PC-9 (cell line): ENCODE results near the gene TULP4. TPM values are rescaled to one million over a fixed set of nuclear protein-coding genes. Genes with fewer than 3 reads are reported as not detected.

Source experiments
- BruUV-seq: library from RNA; stranded (reverse); fragments of 400-500 nt; replicated peaks from 2 replicates; lab custom pipeline; 2021; lab: Mats Ljungman, UMichigan
- CTCF ChIA-PET: fragments of 300-600 bp; sonication (Branson Sonifier 250); formaldehyde crosslinking; loops from one replicate; lab custom pipeline; 2022; ENCODE audit warnings: antibody characterized with exemption; lab: Charles Lee
- POLR2A ChIA-PET: fragments of 300-600 bp; sonication (Branson Sonifier 250); formaldehyde crosslinking; loops from one replicate; lab custom pipeline; 2022; ENCODE audit warnings: antibody characterized with exemption; ENCODE audit not compliant: unreplicated experiment; lab: Charles Lee
- DNase-seq, 2 experiments: peaks; one replicate each; pipeline versions ENCODE4 v3.0.0 to v3.0.0-alpha.2; 2015 to 2022; ENCODE audit warnings: mixed read lengths in 1 of 2
- H2AFZ ChIP-seq: fragments of 200-600 bp; sonication (generic); 2 replicates; pipeline ENCODE4 v1.8.1; 2017; ENCODE audit warnings: antibody characterized with exemption
- H3F3A ChIP-seq: fragments of 200-600 bp; sonication (generic); 2 replicates; pipeline ENCODE4 v1.8.1; 2017; ENCODE audit warnings: antibody characterized with exemption, mild to moderate bottlenecking, low read depth; ENCODE audit not compliant: insufficient read depth
- H3K27ac ChIP-seq: fragments of 200-600 bp; sonication (generic); 2 replicates; pipeline ENCODE4 v1.6.1; 2016; ENCODE audit warnings: mixed run types
- H3K27me3 ChIP-seq: fragments of 200-600 bp; sonication (generic); 2 replicates; pipeline ENCODE4 v1.6.1; 2016; ENCODE audit warnings: low read depth, mixed run types; ENCODE audit not compliant: insufficient read depth
- H3K36me3 ChIP-seq: fragments of 200-600 bp; sonication (generic); 2 replicates; pipeline ENCODE4 v1.6.1; 2016; ENCODE audit warnings: low read depth, mixed run types
- H3K4me1 ChIP-seq: fragments of 200-600 bp; sonication (generic); replicated peaks from 2 replicates; pipeline ENCODE4 v1.6.1; 2016; ENCODE audit warnings: mixed run types; ENCODE audit not compliant: insufficient read depth
- H3K4me2 ChIP-seq: fragments of 200-600 bp; sonication (generic); 2 replicates; pipeline ENCODE4 v1.6.1; 2017; ENCODE audit warnings: mixed run types
- H3K4me3 ChIP-seq: fragments of 200-600 bp; sonication (generic); 2 replicates; pipeline ENCODE4 v1.6.1; 2016; ENCODE audit warnings: mixed run types
- H3K79me2 ChIP-seq: fragments of 200-600 bp; sonication (generic); 2 replicates; pipeline ENCODE4 v1.6.1; 2017; ENCODE audit warnings: low read depth, mixed run types
- H3K9me2 ChIP-seq: fragments of 200-600 bp; sonication (generic); 2 replicates; pipeline ENCODE4 v1.8.1; 2017; ENCODE audit warnings: mild to moderate bottlenecking; ENCODE audit not compliant: insufficient read depth
- H3K9me3 ChIP-seq: fragments of 200-600 bp; sonication (generic); 2 replicates; pipeline ENCODE4 v1.8.1; 2016; ENCODE audit warnings: low read depth; ENCODE audit not compliant: insufficient read depth
- H4K20me1 ChIP-seq: fragments of 200-600 bp; sonication (generic); 2 replicates; pipeline ENCODE4 v1.8.1; 2017; ENCODE audit not compliant: insufficient read depth
- CTCF ChIP-seq: fragments of 200-600 bp; sonication (generic); conservative IDR thresholded peaks from 2 replicates; pipeline ENCODE4 v1.6.1; 2017; ENCODE audit warnings: mixed run types, antibody characterized with exemption, mild to moderate bottlenecking, moderate library complexity
- EZH2 ChIP-seq: fragments of 200-600 bp; sonication (generic); IDR thresholded peaks from 2 replicates; pipeline ENCODE4 v1.8.0; 2017; ENCODE audit warnings: antibody characterized with exemption, low read depth
- intact Hi-C: fragments of 100-400 bp; cut with micrococcal nuclease; formaldehyde crosslinking; loops from one replicate; pipeline ENCODE4 v1.10.0; 2022; ENCODE audit not compliant: unreplicated experiment
- total RNA-seq: library from RNA; stranded (reverse); gene quantifications from 2 replicates; pipeline ENCODE4 v1.2.3, GENCODE V29; 2021

Gene TULP4
- total RNA-seq, 1 experiment from 2014 or later = 34.0 TPM

GRCh38 chr6:158543606-158544185 lies 231.4 kb downstream of the TULP4 start:
- H3F3A ChIP-seq = no peaks in the 10 kb centered on the region
- BruUV-seq = no TSS peak
- no peaks in the 10 kb centered on the region for H3K36me3 ChIP-seq
- CTCF ChIA-PET = no interaction called here
- intact Hi-C loops = no loop called here
- POLR2A ChIA-PET = no interaction called here
- no peaks in the 10 kb centered on the region for H3K9me2 ChIP-seq
- H3K4me3 ChIP-seq = no peak overlapping the region
- no peaks in the 10 kb centered on the region for H4K20me1 ChIP-seq
- no peak overlapping the region for H3K4me2 ChIP-seq
- peaks cover 10% of the 10 kb centered on the region; the same call in 1 of the 2 replicates for H3K27me3 ChIP-seq
- H3K79me2 ChIP-seq = no peaks in the 10 kb centered on the region
- no peaks in the 10 kb centered on the region for H3K9me3 ChIP-seq
- no peaks in the 10 kb centered on the region for H3K4me1 ChIP-seq
- no peak for DNase-seq
- no peak for TF ChIP-seq CTCF
- no peak for TF ChIP-seq EZH2
- no peak overlapping the region for H3K27ac ChIP-seq
- no peak overlapping the region for H2AFZ ChIP-seq

DNA sequence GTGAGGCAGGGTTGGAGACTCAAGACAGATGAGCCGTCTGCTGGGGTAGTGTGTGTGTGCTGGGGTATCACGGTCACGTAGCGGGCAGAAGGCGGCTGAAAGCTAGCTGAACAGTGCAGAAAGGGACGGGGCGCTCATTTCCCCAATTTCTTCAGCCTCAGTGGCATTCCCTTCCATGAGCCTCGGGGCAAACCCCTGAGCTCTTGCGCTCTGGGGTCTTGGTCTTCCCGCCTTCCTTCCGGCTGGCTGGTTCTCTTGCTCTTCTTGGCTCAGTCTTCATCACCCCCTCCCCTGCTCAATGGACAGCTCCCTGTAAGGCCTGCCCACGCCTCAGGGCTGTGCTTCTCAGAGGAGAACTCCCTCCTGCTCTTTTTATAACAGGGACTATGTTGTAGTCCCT lies 232.2 kb downstream of the TULP4 start:
- no peaks in the 10 kb centered on the region for H3F3A ChIP-seq
- ChIA-PET POLR2A (no interaction called here), CTCF (no interaction called here)
- H3K4me1 ChIP-seq = no peaks in the 10 kb centered on the region
- no peaks in the 10 kb centered on the region for H3K36me3 ChIP-seq
- DNase-seq = no peak
- H3K4me2 ChIP-seq = no peak overlapping the region
- TF ChIP-seq EZH2 = no peak
- no peak for TF ChIP-seq CTCF
- H3K79me2 ChIP-seq = no peaks in the 10 kb centered on the region
- BruUV-seq = no TSS peak
- no peaks in the 10 kb centered on the region for H3K9me3 ChIP-seq
- no peak overlapping the region for H3K27ac ChIP-seq
- intact Hi-C loops = no loop called here
- no peaks in the 10 kb centered on the region for H4K20me1 ChIP-seq
- H3K9me2 ChIP-seq = no peaks in the 10 kb centered on the region
- H3K27me3 ChIP-seq = peaks cover 10% of the 10 kb centered on the region; the same call in 1 of the 2 replicates
- no peak overlapping the region for H2AFZ ChIP-seq
- H3K4me3 ChIP-seq = no peak overlapping the region

DNA sequence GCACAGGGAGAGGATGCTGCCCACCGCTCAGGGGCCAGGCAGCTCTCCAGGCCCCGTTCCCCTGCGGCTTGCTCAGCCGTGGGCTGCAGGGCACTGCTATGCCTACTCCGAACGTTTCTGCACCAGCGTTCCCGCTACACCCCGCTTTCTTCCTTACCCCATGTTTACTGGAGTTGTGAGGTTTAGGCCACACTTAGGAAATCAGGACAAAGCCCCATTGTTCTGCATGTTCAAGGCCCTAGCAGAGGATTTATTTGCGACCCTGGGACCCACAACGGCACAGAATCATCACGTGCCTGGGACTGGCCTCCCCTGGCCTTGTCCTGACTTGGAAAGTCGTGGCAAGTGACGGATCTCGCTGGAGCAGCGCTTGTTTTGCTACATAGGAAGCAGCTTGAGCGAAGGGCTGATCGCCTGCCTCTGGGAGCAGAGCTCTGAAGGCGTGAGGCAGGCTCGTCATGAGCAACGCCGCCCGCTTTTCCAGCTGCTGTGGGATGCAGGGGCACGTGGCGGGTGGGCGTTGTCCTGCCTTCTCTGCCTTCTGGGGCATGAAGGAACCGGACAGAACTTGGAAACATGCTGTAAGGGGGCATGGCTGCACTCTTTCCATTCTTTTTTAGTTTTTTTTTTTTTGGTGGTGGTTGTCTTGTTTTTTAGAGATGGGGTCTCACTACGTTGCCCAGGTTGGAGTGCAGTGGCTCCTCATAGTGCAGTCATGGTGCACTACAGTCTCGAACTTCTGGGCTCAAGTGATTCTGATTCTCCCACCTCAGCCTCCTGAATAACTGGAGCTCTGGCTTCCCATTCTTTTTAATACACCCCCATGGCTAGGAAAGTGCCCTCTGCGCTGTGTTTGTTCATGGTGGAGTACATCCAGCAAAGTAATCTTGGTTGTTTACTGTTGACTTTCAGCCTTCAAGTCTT lies 233.0 kb downstream of the TULP4 start:
- H3K27ac ChIP-seq = no peak overlapping the region
- no peaks in the 10 kb centered on the region for H3K9me2 ChIP-seq
- no peaks in the 10 kb centered on the region for H4K20me1 ChIP-seq
- H2AFZ ChIP-seq = no peak overlapping the region
- DNase-seq = no peak
- no peaks in the 10 kb centered on the region for H3K4me1 ChIP-seq
- H3K4me3 ChIP-seq = no peak overlapping the region
- TF ChIP-seq CTCF (no peak), EZH2 (no peak)
- 0 out of 2 replicates have a peak, but pooled peaks cover 1% of the 10 kb centered on the region for H3K27me3 ChIP-seq
- BruUV-seq = no TSS peak
- CTCF ChIA-PET = no interaction called here
- H3K79me2 ChIP-seq = no peaks in the 10 kb centered on the region
- H3F3A ChIP-seq = no peaks in the 10 kb centered on the region
- no peaks in the 10 kb centered on the region for H3K36me3 ChIP-seq
- intact Hi-C loops = no loop called here
- H3K9me3 ChIP-seq = no peaks in the 10 kb centered on the region
- POLR2A ChIA-PET = no interaction called here
- H3K4me2 ChIP-seq = no peak overlapping the region
